Non-pigmented ciliary epithelial cell (primary cell): ENCODE measurements around the gene TNNI3.
"Not testable (repeated sequence)": the region's sequence is repeated elsewhere in the genome, so short reads cannot be mapped to it uniquely, and the experiment has no call there.

ENCODE experiments used
- DNase-seq: peaks from one replicate; pipeline ENCODE4 v3.0.0-alpha.2; 2010; ENCODE audit warnings: low read depth

Gene TNNI3

GRCh38 chr19:55157064-55157908 is at the start of gene TNNI3:
Gene TNNI3, minus strand, starts transcription at chr19:55157732. Its CDS starts 143 bp downstream, at chr19:55157589.
- no peak for DNase-seq

- peak; percentile 36 for DNase-seq
These were observed 49.4 kb upstream of the TNNI3 start for GRCh38 chr19:55206664-55207500.

DNA sequence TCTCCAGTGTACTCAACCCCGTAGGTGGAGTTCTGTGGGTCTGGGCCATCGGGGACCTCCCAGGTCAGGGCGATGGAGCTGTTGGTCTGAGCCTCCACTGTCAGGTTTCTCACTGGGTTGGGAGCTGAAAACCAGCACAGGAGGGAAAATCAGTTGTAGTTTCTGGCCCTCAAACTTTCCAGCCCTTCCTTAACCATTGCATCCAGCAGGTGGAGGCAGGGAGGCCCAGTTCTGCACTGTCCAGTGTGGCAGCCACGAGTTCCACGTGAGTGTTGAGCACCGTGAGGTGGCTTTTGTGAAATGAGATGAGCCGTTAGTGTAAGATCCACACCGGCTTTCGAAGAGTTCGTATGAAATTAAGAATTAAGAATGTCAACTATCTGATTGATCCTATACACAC is 44.7 kb upstream of the TNNI3 start:
- not testable (repeated sequence) for DNase-seq

DNA sequence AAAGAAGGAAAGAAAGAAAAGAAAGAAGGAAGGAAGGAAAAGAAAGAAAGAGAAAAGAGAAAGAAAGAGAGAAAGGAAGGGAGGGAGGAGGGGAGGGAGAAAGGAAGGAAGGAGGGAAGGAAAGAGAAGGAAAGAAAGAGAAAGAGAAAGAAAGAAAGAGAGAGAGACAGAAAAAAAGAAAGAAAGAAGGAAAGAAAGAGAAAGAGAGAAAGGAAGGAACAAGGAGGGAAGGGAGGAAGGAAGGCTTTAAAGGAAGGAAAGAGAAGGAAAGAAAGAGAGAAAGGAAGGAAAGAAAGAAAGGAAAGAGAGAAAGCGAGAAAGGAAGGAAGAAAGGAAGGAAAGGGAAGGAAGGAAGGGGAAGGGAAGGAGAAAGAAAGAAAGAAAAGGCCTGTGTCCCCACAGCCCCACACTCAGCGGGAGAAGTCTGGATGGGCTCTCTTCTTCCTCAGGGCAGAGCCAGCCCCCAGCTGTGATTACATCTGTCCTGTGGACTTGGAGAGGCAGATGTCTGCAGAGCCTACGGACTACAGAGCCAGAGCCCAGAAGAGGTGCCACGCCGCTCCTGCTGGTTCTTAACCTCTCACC is 42.2 kb upstream of the TNNI3 start:
- no peak for DNase-seq

DNA sequence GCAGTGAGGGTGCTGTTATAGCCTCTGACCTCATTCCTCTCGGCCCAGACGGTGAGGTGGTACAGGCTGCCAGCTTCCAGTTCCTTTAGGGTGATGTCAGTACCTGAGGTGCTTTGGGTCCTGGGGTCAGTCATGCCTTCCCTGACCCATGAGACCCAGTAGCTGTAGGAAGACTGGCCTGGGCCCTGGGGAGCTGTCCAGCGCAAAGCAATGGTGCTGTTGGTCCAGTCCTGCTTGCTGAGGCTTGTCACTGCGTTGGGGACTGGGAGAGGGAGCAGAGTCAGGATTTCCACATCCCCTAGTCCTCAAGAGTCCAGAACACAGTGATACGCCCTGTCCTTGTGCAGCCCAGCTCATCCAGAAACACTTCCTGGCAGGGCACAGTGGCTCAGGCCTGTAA is 41.1 kb upstream of the TNNI3 start:
- DNase-seq = no peak

- DNase-seq = no peak
These were observed 40.0 kb upstream of the TNNI3 start for GRCh38 chr19:55197528-55197927.

GRCh38 chr19:55196803-55197202 is 39.3 kb upstream of the TNNI3 start:
- DNase-seq = no peak

DNA sequence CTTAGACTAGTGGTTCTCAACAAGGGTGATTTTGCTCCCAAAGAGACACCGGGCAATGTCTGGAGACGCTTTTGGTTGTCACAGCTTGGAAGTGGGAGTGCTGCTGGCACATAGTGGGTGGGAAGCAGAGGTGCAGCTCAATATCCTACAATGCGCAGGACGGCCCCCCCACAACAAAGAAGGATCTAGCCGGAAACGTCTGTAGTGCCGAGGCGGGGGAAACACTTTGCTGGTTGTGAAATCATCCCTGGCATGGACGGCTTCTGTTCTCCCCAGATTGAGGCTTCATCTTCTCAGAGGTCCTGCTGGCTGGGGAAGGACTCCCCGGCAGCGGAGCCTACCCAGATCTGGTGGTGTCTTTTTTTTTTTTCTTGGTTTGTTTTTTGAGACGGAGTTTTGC is 35.9 kb upstream of the TNNI3 start:
- DNase-seq = no peak

GRCh38 chr19:55189403-55189835 is 31.9 kb upstream of the TNNI3 start:
- DNase-seq = peak; percentile 88

DNA sequence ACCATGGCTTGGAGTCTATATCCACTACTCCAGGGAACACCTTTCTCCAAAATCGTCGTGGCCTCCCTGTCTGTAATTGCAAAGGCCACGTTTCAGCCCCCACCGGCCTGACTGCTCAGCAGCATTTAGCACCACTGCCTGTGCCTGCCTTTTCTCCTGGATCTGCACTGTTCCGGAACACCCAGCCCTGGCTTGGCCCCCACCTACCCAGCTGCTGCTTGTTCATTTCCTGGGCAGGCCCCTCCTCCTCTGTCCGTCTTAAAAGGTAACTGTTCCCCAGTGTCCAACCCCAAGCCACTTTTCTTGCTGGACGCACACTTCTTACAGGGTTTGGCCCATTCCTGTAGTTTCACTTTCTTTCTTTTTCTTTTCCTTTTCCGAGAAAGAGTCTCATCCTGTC is 31.1 kb upstream of the TNNI3 start:
- no peak for DNase-seq

DNA sequence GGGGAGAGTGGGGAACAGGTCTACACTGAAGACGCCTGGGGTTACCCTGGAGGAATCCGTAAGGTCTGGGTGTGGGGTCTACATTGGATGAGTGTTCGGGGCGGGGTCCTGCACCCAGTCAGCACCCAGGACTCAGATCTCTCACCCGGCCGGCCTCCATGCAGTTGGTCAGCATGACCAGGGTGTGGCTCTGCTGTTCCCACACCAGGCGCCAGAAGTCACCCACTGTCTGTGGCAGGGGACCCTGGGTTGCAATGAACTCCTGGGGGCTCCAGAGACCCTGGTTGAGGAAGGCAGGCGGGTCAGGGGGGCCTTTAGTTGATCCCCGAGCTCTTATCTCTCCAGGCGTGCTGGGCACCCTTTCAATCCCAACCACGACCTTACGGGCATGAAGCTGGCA is 28.5 kb upstream of the TNNI3 start:
- no peak for DNase-seq

DNA sequence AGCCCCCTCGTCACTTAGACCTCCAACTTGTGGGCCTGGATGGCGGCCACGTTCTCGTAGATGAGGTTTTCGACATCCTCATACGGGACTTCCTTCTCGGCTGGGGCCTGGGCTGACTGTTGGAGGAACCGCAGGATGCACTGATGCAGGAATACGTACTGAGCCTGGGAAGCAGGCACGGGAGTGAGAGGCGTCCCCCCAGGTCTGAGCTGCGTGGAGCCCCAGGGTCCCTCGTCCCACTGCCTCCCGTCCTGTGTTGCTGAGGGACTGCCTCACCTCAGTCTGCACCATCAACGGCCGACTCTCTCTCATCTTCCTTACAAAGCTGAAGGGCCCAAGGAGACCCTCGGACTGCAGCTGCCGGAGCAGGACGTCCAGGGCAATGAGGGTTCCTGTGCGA is 24.2 kb upstream of the TNNI3 start:
- no peak for DNase-seq

GRCh38 chr19:55179606-55180484 is 22.3 kb upstream of the TNNI3 start, which contains the start of gene SYT5:
Gene SYT5, minus strand, starts transcription at chr19:55180289. Its CDS starts 1,248 bp downstream, at chr19:55179041.
- no peak for DNase-seq

GRCh38 chr19:55178781-55179599 is 21.5 kb upstream of the TNNI3 start:
- peak; percentile 44 for DNase-seq

- DNase-seq = no peak
These were observed 18.5 kb upstream of the TNNI3 start for GRCh38 chr19:55176076-55176475.

DNA sequence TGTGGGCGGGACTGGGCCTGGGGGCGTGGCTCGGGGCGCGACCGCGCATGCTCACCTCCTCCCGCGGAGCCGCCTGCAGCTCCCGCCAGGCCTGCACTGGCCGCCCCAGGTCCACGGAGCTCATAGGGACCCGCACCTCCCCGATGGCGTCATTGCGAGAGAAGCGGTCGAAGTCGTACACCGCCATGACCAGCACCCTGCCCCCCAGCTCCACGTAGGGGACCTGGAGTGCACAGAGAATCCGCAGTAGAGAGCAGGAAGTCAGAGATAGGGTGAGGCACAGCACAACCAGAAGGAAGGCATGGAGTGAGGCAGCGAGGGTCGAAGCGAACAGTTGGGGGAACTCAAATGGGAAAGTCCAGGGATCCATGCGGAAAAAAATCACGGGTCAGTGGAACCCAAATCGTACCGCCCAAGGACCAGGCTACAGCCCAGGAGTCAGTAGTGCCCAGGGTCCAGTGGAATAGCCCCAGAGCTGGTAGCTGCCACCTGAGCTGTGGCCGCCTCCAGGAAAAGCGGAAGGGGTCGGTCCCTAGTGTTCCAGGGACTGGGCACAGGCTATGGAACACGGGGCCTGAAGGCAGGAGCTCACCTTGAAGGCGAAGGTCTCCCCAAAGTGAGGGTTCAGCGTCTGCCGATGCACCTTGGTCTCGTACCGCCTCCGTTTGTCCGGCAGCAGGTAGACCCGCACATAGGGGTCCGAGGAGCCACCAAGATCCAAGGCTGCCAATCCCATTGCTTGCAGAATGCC is 17.8 kb upstream of the TNNI3 start:
- DNase-seq = no peak

GRCh38 chr19:55174425-55175116 is 17.0 kb upstream of the TNNI3 start:
- no peak for DNase-seq

GRCh38 chr19:55173714-55174409 is 16.3 kb upstream of the TNNI3 start:
- DNase-seq = no peak
